WTC11 (cell line): ENCODE results near the gene MYL3. TPM values are rescaled to one million over a fixed set of nuclear protein-coding genes. Genes with fewer than 3 reads are reported as not detected.

Experiments used
- ATAC-seq: fragments of 200-7000 bp; cut with Tn5 transposase; 2 replicates; pipeline ENCODE4 v1.10.0; 2021; ENCODE audit warnings: mild to moderate bottlenecking, moderate library complexity
- CTCF ChIA-PET: fragments of 300-600 bp; sonication (Branson Sonifier 250); formaldehyde crosslinking; loops from one replicate; lab custom pipeline; 2021; ENCODE audit warnings: antibody characterized with exemption; lab: Charles Lee
- POLR2A ChIA-PET: fragments of 350-600 bp; sonication (Branson Sonifier 250); formaldehyde crosslinking; loops from one replicate; lab custom pipeline; 2021; ENCODE audit warnings: antibody characterized with exemption; lab: Charles Lee
- DNase-seq: peaks from one replicate; pipeline ENCODE4 v3.0.0; 2021; ENCODE audit warnings: low spot score
- H3K27ac Mint-ChIP-seq: 2 replicates; pipeline ENCODE4 v1.8.0; 2021; ENCODE audit warnings: mixed read lengths
- H3K27me3 Mint-ChIP-seq: 2 replicates; pipeline ENCODE4 v1.8.0; 2021; ENCODE audit warnings: low read depth, mild to moderate bottlenecking, moderate library complexity, mixed read lengths
- H3K36me3 Mint-ChIP-seq: 2 replicates; pipeline ENCODE4 v1.8.0; 2021; ENCODE audit warnings: mixed read lengths
- H3K4me1 Mint-ChIP-seq: 2 replicates; pipeline ENCODE4 v1.8.0; 2022; ENCODE audit warnings: mixed read lengths
- H3K4me3 Mint-ChIP-seq: 2 replicates; pipeline ENCODE4 v1.8.0; 2021; ENCODE audit warnings: mild to moderate bottlenecking, moderate library complexity, mixed read lengths
- H3K9me3 Mint-ChIP-seq: 2 replicates; pipeline ENCODE4 v1.8.0; 2021; ENCODE audit warnings: mixed read lengths
- ATF1 ChIP-seq: sonication (generic); formaldehyde crosslinking; IDR thresholded peaks from 2 replicates; pipeline ENCODE4 v1.8.1; 2023; ENCODE audit warnings: mild to moderate bottlenecking, moderate library complexity, missing genetic modification reagents
- ETV6 ChIP-seq: sonication (generic); formaldehyde crosslinking; IDR thresholded peaks from 2 replicates; pipeline ENCODE4 v1.8.1; 2022; ENCODE audit warnings: mild to moderate bottlenecking, missing genetic modification reagents
- FOXJ3 ChIP-seq: sonication (generic); formaldehyde crosslinking; IDR thresholded peaks from 2 replicates; pipeline ENCODE4 v1.9.0; 2021; ENCODE audit warnings: missing genetic modification reagents, mild to moderate bottlenecking, borderline replicate concordance
- FOXP1 ChIP-seq: sonication (generic); formaldehyde crosslinking; IDR thresholded peaks from 2 replicates; pipeline ENCODE4 v1.8.0; 2022; ENCODE audit warnings: missing genetic modification reagents, mild to moderate bottlenecking, moderate library complexity, borderline replicate concordance
- GTF2I ChIP-seq: fragments of 250-450 bp; sonication (Bioruptor Pico); conservative IDR thresholded peaks from 2 replicates; pipeline ENCODE4 v1.4.0; 2021; ENCODE audit warnings: mild to moderate bottlenecking
- IRF1 ChIP-seq: sonication (generic); formaldehyde crosslinking; IDR thresholded peaks from 2 replicates; pipeline ENCODE4 v1.8.0; 2023; ENCODE audit warnings: missing genetic modification reagents
- MXD4 ChIP-seq: fragments of 250-450 bp; sonication (Bioruptor Pico); IDR thresholded peaks from 2 replicates; pipeline ENCODE4 v1.8.0; 2021; ENCODE audit warnings: mild to moderate bottlenecking, moderate library complexity, borderline replicate concordance
- NFE2L1 ChIP-seq: sonication (generic); formaldehyde crosslinking; IDR thresholded peaks from 2 replicates; pipeline ENCODE4 v1.8.1; 2023; ENCODE audit warnings: missing genetic modification reagents
- OVOL2 ChIP-seq: fragments of 250-450 bp; sonication (Bioruptor Pico); IDR thresholded peaks from 2 replicates; pipeline ENCODE4 v1.9.0; 2021; ENCODE audit warnings: mild to moderate bottlenecking, borderline replicate concordance
- PREB ChIP-seq: sonication (generic); formaldehyde crosslinking; IDR thresholded peaks from 2 replicates; pipeline ENCODE4 v1.8.1; 2022; ENCODE audit warnings: mild to moderate bottlenecking, missing genetic modification reagents, moderate library complexity, borderline replicate concordance
- RORB ChIP-seq: fragments of 250-450 bp; sonication (Bioruptor Pico); IDR thresholded peaks from 2 replicates; pipeline ENCODE4 v1.9.0; 2021; ENCODE audit warnings: mild to moderate bottlenecking
- SP1 ChIP-seq: sonication (generic); formaldehyde crosslinking; conservative IDR thresholded peaks from 2 replicates; pipeline ENCODE4 v1.8.1; 2022; ENCODE audit warnings: missing genetic modification reagents
- TCF7 ChIP-seq: sonication (generic); formaldehyde crosslinking; IDR thresholded peaks from 2 replicates; pipeline ENCODE4 v1.8.0; 2022; ENCODE audit warnings: mild to moderate bottlenecking, low read depth, missing genetic modification reagents, moderate library complexity
- TEAD1 ChIP-seq: sonication (generic); formaldehyde crosslinking; IDR thresholded peaks from 2 replicates; pipeline ENCODE4 v1.8.0; 2022; ENCODE audit warnings: mild to moderate bottlenecking, missing genetic modification reagents
- TP53 ChIP-seq: sonication (generic); formaldehyde crosslinking; IDR thresholded peaks from 2 replicates; pipeline ENCODE4 v1.8.1; 2023; ENCODE audit warnings: mild to moderate bottlenecking, missing genetic modification reagents
- ZNF121 ChIP-seq: sonication (generic); formaldehyde crosslinking; IDR thresholded peaks from 2 replicates; pipeline ENCODE4 v1.8.0; 2023; ENCODE audit warnings: missing genetic modification reagents
- total RNA-seq: library from RNA; stranded (reverse); gene quantifications from 3 replicates; pipeline ENCODE4 v1.2.3, GENCODE V29; 2021
- TF ChIP-seq, protein P1 (sequence below): sonication (generic); formaldehyde crosslinking; conservative IDR thresholded peaks from 2 replicates; pipeline ENCODE4 v1.8.1; 2023; ENCODE audit warnings: mild to moderate bottlenecking, low read depth, missing genetic modification reagents, moderate library complexity
- TF ChIP-seq, protein P2 (sequence below): sonication (generic); formaldehyde crosslinking; IDR thresholded peaks from 2 replicates; pipeline ENCODE4 v1.8.0; 2022; ENCODE audit warnings: mild to moderate bottlenecking, missing genetic modification reagents
- TF ChIP-seq, protein P3 (sequence below): sonication (generic); formaldehyde crosslinking; IDR thresholded peaks from 2 replicates; pipeline ENCODE4 v1.8.0; 2022; ENCODE audit warnings: missing genetic modification reagents
- TF ChIP-seq, protein P4 (sequence below): sonication (generic); formaldehyde crosslinking; IDR thresholded peaks from 2 replicates; pipeline ENCODE4 v1.8.1; 2022; ENCODE audit warnings: missing genetic modification reagents, borderline replicate concordance
- TF ChIP-seq, protein P5 (sequence below): sonication (generic); formaldehyde crosslinking; IDR thresholded peaks from 2 replicates; pipeline ENCODE4 v1.8.1; 2023; ENCODE audit warnings: mild to moderate bottlenecking, missing genetic modification reagents, moderate library complexity

MYL3 gene
- total RNA-seq, 1 experiment from 2014 or later, result 0.31 TPM

DNA sequence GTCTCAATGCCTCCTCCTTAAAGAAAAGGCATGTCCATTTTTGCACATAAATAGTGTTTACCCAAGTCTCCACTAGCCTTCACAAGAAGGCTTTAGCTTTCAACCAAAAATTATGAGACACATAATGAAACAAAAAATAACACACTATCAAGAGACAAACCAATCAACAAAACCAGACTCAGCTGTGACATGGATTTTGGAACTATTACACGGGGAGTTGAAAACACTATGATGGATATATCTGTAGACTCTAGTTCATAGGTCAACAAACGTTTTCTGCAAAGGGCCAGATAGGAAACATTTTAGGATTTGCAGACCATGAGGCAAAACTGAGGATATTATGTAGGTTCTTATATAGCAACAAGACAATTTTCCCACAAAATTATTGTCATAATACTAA is 24.9 kb downstream of the MYL3 start:
- H3K36me3 Mint-ChIP-seq, result peaks cover 31% of the 10 kb centered on the region
- CTCF ChIA-PET, result no interaction called here
- H3K4me3 Mint-ChIP-seq, result no peak overlapping the region
- ATAC-seq (no peak), DNase-seq (no peak)
- H3K4me1 Mint-ChIP-seq, result no peaks in the 10 kb centered on the region
- peaks cover 61% of the 10 kb centered on the region for H3K9me3 Mint-ChIP-seq
- no peak overlapping the region for H3K27ac Mint-ChIP-seq
- TF ChIP-seq PREB (CRISPR knock-in tag), result no peak
- H3K27me3 Mint-ChIP-seq, result peaks cover 25% of the 10 kb centered on the region
- POLR2A ChIA-PET, result no interaction called here

- H3K27ac Mint-ChIP-seq, result no peak overlapping the region
- peaks cover 16% of the 10 kb centered on the region for H3K36me3 Mint-ChIP-seq
- DNase-seq, result no peak
- TF ChIP-seq ZNF121 (no peak), MXD4 (CRISPR knock-in tag) (no peak), ATF1 (CRISPR knock-in tag) (no peak), FOXJ3 (CRISPR knock-in tag) (no peak)
- peaks cover 21% of the 10 kb centered on the region for H3K27me3 Mint-ChIP-seq
- H3K9me3 Mint-ChIP-seq, result peaks cover 33% of the 10 kb centered on the region
- ChIA-PET CTCF (interaction anchor here (0.5 kb wide), 1 partner anchor 77 kb away, joined by 3 read pairs; no protein-coding TSS in a partner anchor), POLR2A (no interaction called here)
- H3K4me1 Mint-ChIP-seq, result no peaks in the 10 kb centered on the region
- no peak overlapping the region for H3K4me3 Mint-ChIP-seq
- ATAC-seq, result no peak
These were observed 27.8 kb downstream of the MYL3 start for GRCh38 chr3:46835491-46835890.

GRCh38 chr3:46835054-46835453 is 28.2 kb downstream of the MYL3 start:
- H3K4me1 Mint-ChIP-seq, result no peaks in the 10 kb centered on the region
- H3K36me3 Mint-ChIP-seq, result peaks cover 13% of the 10 kb centered on the region
- H3K27me3 Mint-ChIP-seq, result peaks cover 17% of the 10 kb centered on the region
- ChIA-PET CTCF (interaction anchor here (0.5 to 1.2 kb wide), 3 partner anchors 11 to 117 kb away, joined by 3 read pairs; partner anchors contain the start of gene PRSS50), POLR2A (no interaction called here)
- H3K9me3 Mint-ChIP-seq, result peaks cover 30% of the 10 kb centered on the region
- H3K27ac Mint-ChIP-seq, result no peak overlapping the region
- H3K4me3 Mint-ChIP-seq, result no peak overlapping the region
- DNase-seq (no peak), ATAC-seq (no peak)
- TF ChIP-seq IRF1 (no peak), NFE2L1 (CRISPR knock-in tag) (no peak), TP53 (no peak), RORB (CRISPR knock-in tag) (no peak), TEAD1 (CRISPR knock-in tag) (no peak), OVOL2 (no peak), TCF7 (CRISPR knock-in tag) (no peak), FOXP1 (CRISPR knock-in tag) (no peak), ETV6 (CRISPR knock-in tag) (no peak), SP1 (CRISPR knock-in tag) (no peak), GTF2I (CRISPR knock-in tag) (no peak)
- TF ChIP-seq, protein P1, sequence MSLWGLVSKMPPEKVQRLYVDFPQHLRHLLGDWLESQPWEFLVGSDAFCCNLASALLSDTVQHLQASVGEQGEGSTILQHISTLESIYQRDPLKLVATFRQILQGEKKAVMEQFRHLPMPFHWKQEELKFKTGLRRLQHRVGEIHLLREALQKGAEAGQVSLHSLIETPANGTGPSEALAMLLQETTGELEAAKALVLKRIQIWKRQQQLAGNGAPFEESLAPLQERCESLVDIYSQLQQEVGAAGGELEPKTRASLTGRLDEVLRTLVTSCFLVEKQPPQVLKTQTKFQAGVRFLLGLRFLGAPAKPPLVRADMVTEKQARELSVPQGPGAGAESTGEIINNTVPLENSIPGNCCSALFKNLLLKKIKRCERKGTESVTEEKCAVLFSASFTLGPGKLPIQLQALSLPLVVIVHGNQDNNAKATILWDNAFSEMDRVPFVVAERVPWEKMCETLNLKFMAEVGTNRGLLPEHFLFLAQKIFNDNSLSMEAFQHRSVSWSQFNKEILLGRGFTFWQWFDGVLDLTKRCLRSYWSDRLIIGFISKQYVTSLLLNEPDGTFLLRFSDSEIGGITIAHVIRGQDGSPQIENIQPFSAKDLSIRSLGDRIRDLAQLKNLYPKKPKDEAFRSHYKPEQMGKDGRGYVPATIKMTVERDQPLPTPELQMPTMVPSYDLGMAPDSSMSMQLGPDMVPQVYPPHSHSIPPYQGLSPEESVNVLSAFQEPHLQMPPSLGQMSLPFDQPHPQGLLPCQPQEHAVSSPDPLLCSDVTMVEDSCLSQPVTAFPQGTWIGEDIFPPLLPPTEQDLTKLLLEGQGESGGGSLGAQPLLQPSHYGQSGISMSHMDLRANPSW, result no peak
- TF ChIP-seq, protein P2, sequence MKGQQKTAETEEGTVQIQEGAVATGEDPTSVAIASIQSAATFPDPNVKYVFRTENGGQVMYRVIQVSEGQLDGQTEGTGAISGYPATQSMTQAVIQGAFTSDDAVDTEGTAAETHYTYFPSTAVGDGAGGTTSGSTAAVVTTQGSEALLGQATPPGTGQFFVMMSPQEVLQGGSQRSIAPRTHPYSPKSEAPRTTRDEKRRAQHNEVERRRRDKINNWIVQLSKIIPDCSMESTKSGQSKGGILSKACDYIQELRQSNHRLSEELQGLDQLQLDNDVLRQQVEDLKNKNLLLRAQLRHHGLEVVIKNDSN (CRISPR knock-in tag), result no peak
- TF ChIP-seq, protein P3, sequence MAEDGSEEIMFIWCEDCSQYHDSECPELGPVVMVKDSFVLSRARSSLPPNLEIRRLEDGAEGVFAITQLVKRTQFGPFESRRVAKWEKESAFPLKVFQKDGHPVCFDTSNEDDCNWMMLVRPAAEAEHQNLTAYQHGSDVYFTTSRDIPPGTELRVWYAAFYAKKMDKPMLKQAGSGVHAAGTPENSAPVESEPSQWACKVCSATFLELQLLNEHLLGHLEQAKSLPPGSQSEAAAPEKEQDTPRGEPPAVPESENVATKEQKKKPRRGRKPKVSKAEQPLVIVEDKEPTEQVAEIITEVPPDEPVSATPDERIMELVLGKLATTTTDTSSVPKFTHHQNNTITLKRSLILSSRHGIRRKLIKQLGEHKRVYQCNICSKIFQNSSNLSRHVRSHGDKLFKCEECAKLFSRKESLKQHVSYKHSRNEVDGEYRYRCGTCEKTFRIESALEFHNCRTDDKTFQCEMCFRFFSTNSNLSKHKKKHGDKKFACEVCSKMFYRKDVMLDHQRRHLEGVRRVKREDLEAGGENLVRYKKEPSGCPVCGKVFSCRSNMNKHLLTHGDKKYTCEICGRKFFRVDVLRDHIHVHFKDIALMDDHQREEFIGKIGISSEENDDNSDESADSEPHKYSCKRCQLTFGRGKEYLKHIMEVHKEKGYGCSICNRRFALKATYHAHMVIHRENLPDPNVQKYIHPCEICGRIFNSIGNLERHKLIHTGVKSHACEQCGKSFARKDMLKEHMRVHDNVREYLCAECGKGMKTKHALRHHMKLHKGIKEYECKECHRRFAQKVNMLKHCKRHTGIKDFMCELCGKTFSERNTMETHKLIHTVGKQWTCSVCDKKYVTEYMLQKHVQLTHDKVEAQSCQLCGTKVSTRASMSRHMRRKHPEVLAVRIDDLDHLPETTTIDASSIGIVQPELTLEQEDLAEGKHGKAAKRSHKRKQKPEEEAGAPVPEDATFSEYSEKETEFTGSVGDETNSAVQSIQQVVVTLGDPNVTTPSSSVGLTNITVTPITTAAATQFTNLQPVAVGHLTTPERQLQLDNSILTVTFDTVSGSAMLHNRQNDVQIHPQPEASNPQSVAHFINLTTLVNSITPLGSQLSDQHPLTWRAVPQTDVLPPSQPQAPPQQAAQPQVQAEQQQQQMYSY (CRISPR knock-in tag), result no peak
- TF ChIP-seq, protein P4, sequence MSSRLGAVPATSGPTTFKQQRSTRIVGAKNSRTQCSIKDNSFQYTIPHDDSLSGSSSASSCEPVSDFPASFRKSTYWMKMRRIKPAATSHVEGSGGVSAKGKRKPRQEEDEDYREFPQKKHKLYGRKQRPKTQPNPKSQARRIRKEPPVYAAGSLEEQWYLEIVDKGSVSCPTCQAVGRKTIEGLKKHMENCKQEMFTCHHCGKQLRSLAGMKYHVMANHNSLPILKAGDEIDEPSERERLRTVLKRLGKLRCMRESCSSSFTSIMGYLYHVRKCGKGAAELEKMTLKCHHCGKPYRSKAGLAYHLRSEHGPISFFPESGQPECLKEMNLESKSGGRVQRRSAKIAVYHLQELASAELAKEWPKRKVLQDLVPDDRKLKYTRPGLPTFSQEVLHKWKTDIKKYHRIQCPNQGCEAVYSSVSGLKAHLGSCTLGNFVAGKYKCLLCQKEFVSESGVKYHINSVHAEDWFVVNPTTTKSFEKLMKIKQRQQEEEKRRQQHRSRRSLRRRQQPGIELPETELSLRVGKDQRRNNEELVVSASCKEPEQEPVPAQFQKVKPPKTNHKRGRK (CRISPR knock-in tag), result no peak
- TF ChIP-seq, protein P5, sequence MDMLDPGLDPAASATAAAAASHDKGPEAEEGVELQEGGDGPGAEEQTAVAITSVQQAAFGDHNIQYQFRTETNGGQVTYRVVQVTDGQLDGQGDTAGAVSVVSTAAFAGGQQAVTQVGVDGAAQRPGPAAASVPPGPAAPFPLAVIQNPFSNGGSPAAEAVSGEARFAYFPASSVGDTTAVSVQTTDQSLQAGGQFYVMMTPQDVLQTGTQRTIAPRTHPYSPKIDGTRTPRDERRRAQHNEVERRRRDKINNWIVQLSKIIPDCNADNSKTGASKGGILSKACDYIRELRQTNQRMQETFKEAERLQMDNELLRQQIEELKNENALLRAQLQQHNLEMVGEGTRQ (CRISPR knock-in tag), result no peak
